Colonic mucosa (tissue), 4 donors: ENCODE measurements around the gene PRRX1. TPM values are rescaled to one million over a fixed set of nuclear protein-coding genes. Genes with fewer than 3 reads are reported as not detected.

Experiments
- DNase-seq: peaks from one replicate; pipeline ENCODE4 v3.0.0-alpha.2; 2020
- H3K27ac ChIP-seq: fragments of 200-600 bp; one replicate; pipeline ENCODE4 v1.8.0; 2021
- H3K27me3 ChIP-seq: fragments of 200-600 bp; one replicate; pipeline ENCODE4 v1.8.0; 2021
- H3K36me3 ChIP-seq: fragments of 200-600 bp; one replicate; pipeline ENCODE4 v1.8.0; 2021
- H3K4me1 ChIP-seq: fragments of 200-600 bp; one replicate; pipeline ENCODE4 v1.8.0; 2021; ENCODE audit warnings: mild to moderate bottlenecking
- H3K4me3 ChIP-seq: fragments of 200-600 bp; one replicate; pipeline ENCODE4 v1.8.0; 2021
- H3K9ac ChIP-seq, 2 donors: one replicate each; pipeline ENCODE4 v1.7.0; 2013; ENCODE audit warnings: control low read depth in 2 of 2, low read depth in 2 of 2, low read length in 2 of 2
- H3K9me3 ChIP-seq: fragments of 200-600 bp; one replicate; pipeline ENCODE4 v1.8.0; 2021
- CTCF ChIP-seq: fragments of 200-600 bp; IDR thresholded peaks from one replicate; pipeline ENCODE4 v1.8.0; 2022; ENCODE audit warnings: antibody characterized with exemption, mild to moderate bottlenecking
- intact Hi-C: fragments of 100-400 bp; cut with DNase I; formaldehyde crosslinking; loops from one replicate; pipeline ENCODE4 v1.14.1; 2022
- total RNA-seq, 2 donors: library from RNA; stranded (reverse); fragmentation: NEBNext Ultra II Directional in 1 of 2; extraction: Animal tissue kit (Norgen Biotek cat#: 25700) in 1 of 2; gene quantifications; one replicate each; pipeline ENCODE4 v1.2.1, GENCODE V29; 2021
- donor health status: healthy.
- donor health status: DM: no; HTN: no; CAD: no.
- donor health status: DM: no; HTN: no; CAD: no.

PRRX1 gene
- total RNA-seq, 2 donors from 2014 or later = 1.5 to 2.5 TPM

- H3K4me1 ChIP-seq = no peaks in the 10 kb centered on the region
- H3K9me3 ChIP-seq = no peaks in the 10 kb centered on the region
- intact Hi-C loops = no loop called here
- TF ChIP-seq CTCF = no peak
- no peak overlapping the region for H3K9ac ChIP-seq
- no peak overlapping the region for H3K4me3 ChIP-seq
- H3K27ac ChIP-seq = no peak overlapping the region
- DNase-seq = no peak
- no peaks in the 10 kb centered on the region for H3K27me3 ChIP-seq
- no peaks in the 10 kb centered on the region for H3K36me3 ChIP-seq
Observed at GRCh38 chr1:170769691-170770090, 105.8 kb downstream of the PRRX1 start.

- Histone ChIP-seq H3K4me1 (no peaks in the 10 kb centered on the region), H3K27me3 (no peaks in the 10 kb centered on the region), H3K9me3 (no peaks in the 10 kb centered on the region), H3K4me3 (no peak overlapping the region), H3K27ac (no peak overlapping the region), H3K36me3 (no peaks in the 10 kb centered on the region), H3K9ac (no peak overlapping the region)
- no peak for TF ChIP-seq CTCF
- DNase-seq = no peak
- intact Hi-C loops = no loop called here
Observed at GRCh38 chr1:170770254-170770653, 106.3 kb downstream of the PRRX1 start.

GRCh38 chr1:170776252-170776651 lies 112.3 kb downstream of the PRRX1 start:
- Histone ChIP-seq H3K9ac (no peak overlapping the region), H3K36me3 (no peaks in the 10 kb centered on the region), H3K9me3 (no peaks in the 10 kb centered on the region), H3K27ac (no peak overlapping the region), H3K4me1 (no peaks in the 10 kb centered on the region), H3K4me3 (no peak overlapping the region), H3K27me3 (no peaks in the 10 kb centered on the region)
- intact Hi-C loops = no loop called here
- DNase-seq = no peak
- TF ChIP-seq CTCF = no peak

GRCh38 chr1:170776777-170777176 lies 112.8 kb downstream of the PRRX1 start:
- H3K27ac ChIP-seq = no peak overlapping the region
- no peak for DNase-seq
- H3K4me1 ChIP-seq = no peaks in the 10 kb centered on the region
- no peaks in the 10 kb centered on the region for H3K9me3 ChIP-seq
- H3K36me3 ChIP-seq = no peaks in the 10 kb centered on the region
- H3K9ac ChIP-seq = no peak overlapping the region
- intact Hi-C loops = no loop called here
- no peak overlapping the region for H3K4me3 ChIP-seq
- no peaks in the 10 kb centered on the region for H3K27me3 ChIP-seq
- TF ChIP-seq CTCF = no peak

Other genes starting within 250 kb of the PRRX1 start
- gene GORAB, start 132.0 kb upstream of the PRRX1 start, total RNA-seq = 10 to 100 TPM; 14.8 to 21.8 TPM